Body of pancreas (tissue), 4 donors: ENCODE measurements around the gene TMEM63C. TPM values are rescaled to one million over a fixed set of nuclear protein-coding genes. Genes with fewer than 3 reads are reported as not detected.

ENCODE experiments used
- ATAC-seq: fragments of 150-250 bp; one replicate; pipeline ENCODE4 v1.9.1; 2016
- DNase-seq, 4 donors: peaks; one replicate each; pipeline ENCODE4 v3.0.0-alpha.2; 2019
- H3K27ac ChIP-seq, 4 donors: fragments of 200-600 bp; sonication (generic); 1 replicate in 3 of 4; 2 replicates in 1 of 4; pipeline versions ENCODE4 v1.5.1 to v1.6.1; 2016 to 2019; ENCODE audit warnings: mild to moderate bottlenecking in 1 of 4, mixed read lengths in 1 of 4, moderate library complexity in 1 of 4
- H3K27me3 ChIP-seq, 2 donors: fragments of 200-600 bp; sonication (generic); one replicate each; pipeline ENCODE4 v1.6.0; 2016; ENCODE audit warnings: mild to moderate bottlenecking in 1 of 2
- H3K36me3 ChIP-seq, 2 donors: fragments of 200-600 bp; sonication (generic); replicated peaks in 1 of 2; 2 replicates each; pipeline ENCODE4 v1.5.1; 2016; ENCODE audit warnings: low read depth in 2 of 2; ENCODE audit not compliant: insufficient read depth in 1 of 2
- H3K4me1 ChIP-seq: fragments of 200-600 bp; sonication (generic); one replicate; pipeline ENCODE4 v1.6.0; 2016
- H3K4me3 ChIP-seq, 2 donors: fragments of 200-600 bp; sonication (generic); 1 replicate in 1 of 2; 2 replicates in 1 of 2; pipeline ENCODE4 v1.5.1; 2016 to 2019
- H3K9me3 ChIP-seq, 3 donors: fragments of 200-600 bp; sonication (generic); 1 replicate in 2 of 3; 2 replicates in 1 of 3; pipeline ENCODE4 v1.5.1; 2016
- POLR2A ChIP-seq, 3 donors: fragments of 450-650 bp; IDR thresholded peaks; one replicate each; pipeline ENCODE4 v1.6.1; 2016; ENCODE audit warnings: antibody characterized with exemption in 3 of 3, mild to moderate bottlenecking in 2 of 3
- WGBS, 2 donors: methylation state at CpG; one replicate each; pipeline ENCODE4 v1.1.5; 2017; 5-methylcytosine and 5-hydroxymethylcytosine counted together
- intact Hi-C: fragments of 100-400 bp; cut with DNase I; formaldehyde crosslinking; loops from one replicate; pipeline ENCODE4 v1.15.1; 2023
- total RNA-seq, 2 donors: library from RNA; depleted of rRNA; stranded (reverse); fragments of >200 nt; gene quantifications; one replicate each; pipeline ENCODE4 v1.1.0, GENCODE V29; 2016
- TF ChIP-seq, protein P1 (sequence below), 7 experiments: fragments of 450-650 bp in 4 of 7; fragments of 200-600 bp in 3 of 7; sonication (generic) in 3 of 7; IDR thresholded peaks; one replicate each; pipeline ENCODE4 v1.5.1; 2016 to 2019; ENCODE audit warnings: antibody characterized with exemption in 7 of 7

The TMEM63C gene
- total RNA-seq, 2 donors from 2014 or later: 0.33 to 3.6 TPM

GRCh38 chr14:77206261-77206824 lies 24.7 kb downstream of the TMEM63C start:
- Histone ChIP-seq H3K4me1 (no peaks in the 10 kb centered on the region), H3K36me3 (no peaks in the 10 kb centered on the region), H3K9me3 (no peaks in the 10 kb centered on the region), H3K27ac (no peak overlapping the region), H3K27me3 (no peaks in the 10 kb centered on the region), H3K4me3 (no peak overlapping the region)
- intact Hi-C loops: no loop called here
- no peak for ATAC-seq
- no peak for DNase-seq
- WGBS, 2 donors: 48 to 83% methylated on average over 2 of the region's 2 CpGs
- TF ChIP-seq, protein P1, sequence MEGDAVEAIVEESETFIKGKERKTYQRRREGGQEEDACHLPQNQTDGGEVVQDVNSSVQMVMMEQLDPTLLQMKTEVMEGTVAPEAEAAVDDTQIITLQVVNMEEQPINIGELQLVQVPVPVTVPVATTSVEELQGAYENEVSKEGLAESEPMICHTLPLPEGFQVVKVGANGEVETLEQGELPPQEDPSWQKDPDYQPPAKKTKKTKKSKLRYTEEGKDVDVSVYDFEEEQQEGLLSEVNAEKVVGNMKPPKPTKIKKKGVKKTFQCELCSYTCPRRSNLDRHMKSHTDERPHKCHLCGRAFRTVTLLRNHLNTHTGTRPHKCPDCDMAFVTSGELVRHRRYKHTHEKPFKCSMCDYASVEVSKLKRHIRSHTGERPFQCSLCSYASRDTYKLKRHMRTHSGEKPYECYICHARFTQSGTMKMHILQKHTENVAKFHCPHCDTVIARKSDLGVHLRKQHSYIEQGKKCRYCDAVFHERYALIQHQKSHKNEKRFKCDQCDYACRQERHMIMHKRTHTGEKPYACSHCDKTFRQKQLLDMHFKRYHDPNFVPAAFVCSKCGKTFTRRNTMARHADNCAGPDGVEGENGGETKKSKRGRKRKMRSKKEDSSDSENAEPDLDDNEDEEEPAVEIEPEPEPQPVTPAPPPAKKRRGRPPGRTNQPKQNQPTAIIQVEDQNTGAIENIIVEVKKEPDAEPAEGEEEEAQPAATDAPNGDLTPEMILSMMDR (IDR thresholded peaks at IDR 0.05): no peak
- TF ChIP-seq POLR2A (IDR thresholded peaks at IDR 0.05): no peak

DNA sequence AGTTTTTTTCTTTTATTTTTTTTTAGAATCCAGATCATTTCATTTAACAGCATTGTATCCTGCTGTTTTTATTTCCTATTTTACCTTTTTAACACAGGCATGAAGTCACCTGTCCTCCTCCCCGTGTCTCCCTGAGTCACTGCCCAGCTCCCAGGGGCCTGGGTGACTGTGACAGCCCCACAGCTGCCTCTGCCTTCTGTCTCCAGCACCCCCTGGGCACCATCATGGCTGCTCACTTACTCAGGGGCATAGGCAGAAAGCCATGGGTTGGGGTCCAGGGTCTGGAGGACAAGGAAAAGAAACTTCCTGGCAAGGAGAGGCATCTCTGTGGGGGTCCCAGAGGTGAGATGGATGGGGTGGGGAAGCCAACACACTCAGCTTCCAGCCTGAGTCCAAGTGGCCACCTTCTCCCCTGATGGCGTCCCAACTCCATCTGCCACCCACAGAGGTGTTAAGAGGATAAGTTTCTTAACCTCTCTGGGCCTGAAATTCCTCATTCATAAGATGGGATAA lies 25.3 kb downstream of the TMEM63C start:
- intact Hi-C loops: no loop called here

GRCh38 chr14:77208291-77208978 lies 26.8 kb downstream of the TMEM63C start:
- intact Hi-C loops: no loop called here
- H3K4me3 ChIP-seq: no peak overlapping the region
- H3K27ac ChIP-seq: no peak overlapping the region
- H3K4me1 ChIP-seq: no peaks in the 10 kb centered on the region
- ATAC-seq (peak; percentile 69), DNase-seq (peak; percentile 68 to 83 (median 77))
- H3K36me3 ChIP-seq: no peaks in the 10 kb centered on the region
- TF ChIP-seq POLR2A (IDR thresholded peaks at IDR 0.05): no peak
- TF ChIP-seq, protein P1 (IDR thresholded peaks at IDR 0.05): no peak
- WGBS, 2 donors: 23 to 34% methylated on average over 9 to 10 of the region's 10 CpGs
- no peaks in the 10 kb centered on the region for H3K27me3 ChIP-seq
- H3K9me3 ChIP-seq: no peaks in the 10 kb centered on the region

More for the DNA sequence above, 25.3 kb downstream of the TMEM63C start:
- H3K36me3 ChIP-seq: no peaks in the 10 kb centered on the region
- H3K4me3 ChIP-seq: no peak overlapping the region
- H3K27ac ChIP-seq: no peak overlapping the region
- H3K9me3 ChIP-seq: no peaks in the 10 kb centered on the region
- no peaks in the 10 kb centered on the region for H3K4me1 ChIP-seq
- H3K27me3 ChIP-seq: no peaks in the 10 kb centered on the region
- DNase-seq (no peak), ATAC-seq (no peak)
- 37 to 55% methylated on average over 2 of the region's 2 CpGs for WGBS, 2 donors
- no peak for TF ChIP-seq POLR2A (IDR thresholded peaks at IDR 0.05)
- TF ChIP-seq, protein P1 (IDR thresholded peaks at IDR 0.05): no peak

GRCh38 chr14:77208979-77209318 lies 27.4 kb downstream of the TMEM63C start:
- Histone ChIP-seq H3K4me3 (no peak overlapping the region), H3K27me3 (no peaks in the 10 kb centered on the region), H3K36me3 (no peaks in the 10 kb centered on the region), H3K27ac (no peak overlapping the region), H3K4me1 (no peaks in the 10 kb centered on the region), H3K9me3 (no peaks in the 10 kb centered on the region)
- DNase-seq (no peak), ATAC-seq (no peak)
- TF ChIP-seq, protein P1 (IDR thresholded peaks at IDR 0.05): no peak
- TF ChIP-seq POLR2A (IDR thresholded peaks at IDR 0.05): no peak
- WGBS, 2 donors: 27 to 41% methylated on average over 5 of the region's 5 CpGs
- intact Hi-C loops: no loop called here
